Stimulated activated CD4-positive, alpha-beta T cell treated with anti-CD3 and anti-CD28 coated beads, Interleukin-15, amount 100 ng/mL, for 48 hours (primary cell): ENCODE measurements around the gene STK36.
A peak's percentile ranks its signal among the peaks of the same experiment; 100 is the strongest.

Experiments
- DNase-seq, 2 donors: peaks; one replicate each; pipeline ENCODE4 v3.0.0-alpha.2; 2020; ENCODE audit warnings: low read depth in 2 of 2

STK36 gene

GRCh38 chr2:218671654-218672566 is at the start of gene STK36, which contains the start of gene RNF25:
STK36 (plus strand) TSS chr2:218672086; CDS start chr2:218672830, 744 bp downstream.
RNF25 (minus strand) TSS chr2:218672002; CDS start chr2:218671970, 32 bp downstream.
- peak; percentile 76 for DNase-seq

- DNase-seq: no peak
These were observed 49.1 kb upstream of the STK36 start for GRCh38 chr2:218622606-218623365.

GRCh38 chr2:218623366-218623705 is 48.5 kb upstream of the STK36 start:
- no peak for DNase-seq

- DNase-seq: no peak
These were observed 45.5 kb upstream of the STK36 start for GRCh38 chr2:218626369-218626768.

- no peak for DNase-seq
These were observed 43.9 kb upstream of the STK36 start for GRCh38 chr2:218627939-218628338.

- no peak for DNase-seq
These were observed 40.0 kb upstream of the STK36 start for GRCh38 chr2:218631837-218632236.

- no peak for DNase-seq
These were observed 36.2 kb upstream of the STK36 start for GRCh38 chr2:218635719-218636118.

- no peak for DNase-seq
These were observed 33.5 kb upstream of the STK36 start for GRCh38 chr2:218638372-218638771.

- no peak for DNase-seq
These were observed 29.7 kb upstream of the STK36 start for GRCh38 chr2:218642121-218642656.

GRCh38 chr2:218642786-218643185 is 29.1 kb upstream of the STK36 start:
- no peak for DNase-seq

GRCh38 chr2:218643751-218644310 is 28.1 kb upstream of the STK36 start:
- DNase-seq: no peak

- no peak for DNase-seq
These were observed 27.2 kb upstream of the STK36 start for GRCh38 chr2:218644721-218645120.

- no peak for DNase-seq
These were observed 26.8 kb upstream of the STK36 start for GRCh38 chr2:218645126-218645525.

- DNase-seq: peak in 1 of 2 donors; percentile 39
These were observed 23.6 kb upstream of the STK36 start for GRCh38 chr2:218648088-218648786.

GRCh38 chr2:218648787-218649100 is 23.1 kb upstream of the STK36 start:
- DNase-seq: no peak

GRCh38 chr2:218655751-218656150 is 16.1 kb upstream of the STK36 start:
- DNase-seq: no peak

GRCh38 chr2:218658671-218659257 is 13.1 kb upstream of the STK36 start:
- DNase-seq: peak; percentile 25 to 33

GRCh38 chr2:218659258-218659987 is 12.5 kb upstream of the STK36 start, which contains the start of the genes BCS1L and ZNF142:
BCS1L (plus strand) TSS chr2:218659683; CDS start chr2:218660988, 1,305 bp downstream.
ZNF142 (minus strand) TSS chr2:218659623; CDS start chr2:218656429, 3,194 bp downstream.
- DNase-seq: peak; percentile 92 to 96

GRCh38 chr2:218659988-218660358 is 11.9 kb upstream of the STK36 start:
- no peak for DNase-seq

- no peak for DNase-seq
These were observed 9.5 kb upstream of the STK36 start for GRCh38 chr2:218662377-218662776.
